ENCODE measurements around the gene SSBP2. TPM values are rescaled to one million over a fixed set of nuclear protein-coding genes. Genes with fewer than 3 reads are reported as not detected.

The SSBP2 gene
- total RNA-seq, 1 donor, result 15.5 TPM

GRCh38 chr5:81519217-81519905 is 231.5 kb downstream of the SSBP2 start:
- no peak for DNase-seq (ENCODE audit: low read depth)
- H3K4me3 ChIP-seq (ENCODE audit: low read depth, low read length), result no peak overlapping the region
- no peak for TF ChIP-seq CTCF (IDR thresholded peaks at IDR 0.05; ENCODE audit: insufficient read depth, low read depth, low read length)

- DNase-seq (ENCODE audit: low read depth), result peak; percentile 30
- H3K4me3 ChIP-seq (ENCODE audit: low read depth, low read length), result no peak overlapping the region
- no peak for TF ChIP-seq CTCF (IDR thresholded peaks at IDR 0.05; ENCODE audit: insufficient read depth, low read depth, low read length)
Measured at GRCh38 chr5:81517462-81517861, 233.4 kb downstream of the SSBP2 start.

- no peak overlapping the region for H3K4me3 ChIP-seq (ENCODE audit: low read depth, low read length)
- no peak for DNase-seq (ENCODE audit: low read depth)
- TF ChIP-seq CTCF (IDR thresholded peaks at IDR 0.05; ENCODE audit: insufficient read depth, low read depth, low read length), result no peak
Measured at GRCh38 chr5:81516091-81516490, 234.8 kb downstream of the SSBP2 start.

- no peak overlapping the region for H3K4me3 ChIP-seq (ENCODE audit: low read depth, low read length)
- TF ChIP-seq CTCF (IDR thresholded peaks at IDR 0.05; ENCODE audit: insufficient read depth, low read depth, low read length), result peak; percentile 26
- DNase-seq (ENCODE audit: low read depth), result no peak
Measured at GRCh38 chr5:81513982-81514381, 236.9 kb downstream of the SSBP2 start.

- DNase-seq (ENCODE audit: low read depth), result no peak
- no peak for TF ChIP-seq CTCF (IDR thresholded peaks at IDR 0.05; ENCODE audit: insufficient read depth, low read depth, low read length)
- no peak overlapping the region for H3K4me3 ChIP-seq (ENCODE audit: low read depth, low read length)
Measured at GRCh38 chr5:81513473-81513872, 237.4 kb downstream of the SSBP2 start.

- TF ChIP-seq CTCF (IDR thresholded peaks at IDR 0.05; ENCODE audit: insufficient read depth, low read depth, low read length), result peak; percentile 92
- DNase-seq (ENCODE audit: low read depth), result peak; percentile 90
- no peak overlapping the region for H3K4me3 ChIP-seq (ENCODE audit: low read depth, low read length)
Measured at GRCh38 chr5:81506900-81507588, 243.9 kb downstream of the SSBP2 start.
